ENCODE data around the gene HECW1.

- no peak for TF ChIP-seq EZH2 (IDR thresholded peaks at IDR 0.05; ENCODE audit: insufficient read depth, poor library complexity, severe bottlenecking)
- TF ChIP-seq EZH2phosphoT487 (IDR thresholded peaks at IDR 0.05; ENCODE audit: insufficient read depth, low read depth): no peak
Measured at GRCh38 chr7:43274752-43275151, 162.3 kb downstream of the HECW1 start.
